ENCODE measurements around the gene ARMC2. TPM values are rescaled to one million over a fixed set of nuclear protein-coding genes. Genes with fewer than 3 reads are reported as not detected.
"Not testable (repeated sequence)": the region's sequence is repeated elsewhere in the genome, so short reads cannot be mapped to it uniquely, and the experiment has no call there.

The ARMC2 gene
- total RNA-seq, 2 experiments from 2014 or later, result 10.8 to 19.2 TPM

DNA sequence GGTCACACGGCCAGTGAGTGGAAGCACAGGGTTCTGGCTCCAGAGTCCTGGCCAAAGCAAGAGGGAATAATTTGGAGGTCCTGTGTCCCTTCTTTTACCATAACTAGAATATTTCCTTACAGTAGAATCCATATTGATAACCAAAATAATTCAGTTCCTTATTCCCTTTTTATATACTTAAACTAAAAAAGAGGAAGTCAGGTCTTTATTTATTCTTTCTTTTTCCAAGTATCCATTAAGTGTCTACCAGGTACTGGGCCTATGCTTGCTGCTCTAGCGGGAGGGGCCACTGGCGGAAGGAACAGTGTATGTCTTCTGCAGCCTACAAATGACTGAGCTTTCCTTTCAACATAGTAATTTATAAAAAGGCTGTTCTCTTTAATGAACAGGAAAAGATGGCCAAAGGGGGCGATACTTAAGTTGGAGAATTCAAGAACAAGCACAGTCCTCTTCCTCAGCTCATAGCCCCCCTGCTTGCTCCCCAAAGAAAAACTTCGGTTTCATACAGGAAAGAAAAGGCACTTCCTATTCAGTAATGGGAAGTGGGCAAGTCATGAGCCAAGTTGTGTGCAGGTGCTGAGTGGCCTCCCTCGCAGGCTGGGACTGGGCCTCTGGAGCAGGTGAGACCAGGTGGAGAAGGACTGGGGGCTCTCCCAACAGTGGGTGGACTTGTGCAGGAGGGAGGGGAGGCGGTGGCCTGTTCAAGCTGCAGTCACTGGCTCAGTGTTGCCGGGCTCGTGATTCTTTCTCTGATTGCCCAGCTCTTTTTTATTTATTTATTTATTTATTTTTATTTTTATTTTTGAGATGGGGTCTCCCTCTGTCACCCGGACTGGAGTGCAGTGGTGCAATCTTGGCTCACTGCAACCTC, 110.9 kb downstream of the ARMC2 start:
- no peaks in the 10 kb centered on the region for H3K27me3 Mint-ChIP-seq
- no peaks in the 10 kb centered on the region for H3K9me3 Mint-ChIP-seq (ENCODE audit: low read depth)
- no peak for DNase-seq
- peaks cover 1% of the 10 kb centered on the region for H3K36me3 Mint-ChIP-seq
- CTCF ChIA-PET, result no interaction called here
- no peak overlapping the region for H3K4me3 Mint-ChIP-seq
- H3K4me1 Mint-ChIP-seq, result peaks cover 25% of the 10 kb centered on the region
- ATAC-seq, result no peak
- no peak overlapping the region for H3K27ac Mint-ChIP-seq

DNA sequence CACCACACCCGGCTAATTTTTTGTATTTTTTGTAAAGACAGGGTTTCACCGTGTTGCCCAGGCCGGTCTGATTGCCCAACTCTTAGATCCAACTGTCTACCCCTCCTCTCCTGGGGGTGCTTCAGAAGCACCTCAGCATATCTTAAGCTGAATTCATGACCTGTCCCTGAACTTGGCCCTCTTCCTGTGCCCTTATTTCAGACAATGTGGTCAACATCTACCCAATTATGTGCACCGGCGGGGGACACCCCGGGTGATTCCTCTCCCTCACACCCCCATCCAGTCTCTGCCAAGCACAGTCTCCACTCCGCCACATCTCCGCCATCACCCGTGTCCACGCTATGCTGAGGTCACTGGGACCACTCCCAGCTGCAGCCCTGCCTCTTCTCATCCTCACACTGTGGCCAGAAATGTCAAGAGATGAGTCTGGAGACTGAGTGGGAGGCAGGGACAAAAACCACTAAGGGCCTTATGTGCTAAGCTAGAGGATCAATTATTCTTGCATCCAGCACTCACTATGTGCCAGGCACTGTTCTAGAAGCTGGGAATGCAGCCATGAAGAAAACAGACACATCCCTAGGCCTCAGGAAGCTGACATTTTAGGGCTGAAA, 111.9 kb downstream of the ARMC2 start:
- Mint-ChIP-seq H3K4me3 (no peak overlapping the region), H3K9me3 (ENCODE audit: low read depth) (no peaks in the 10 kb centered on the region)
- CTCF ChIA-PET, result no interaction called here

DNA sequence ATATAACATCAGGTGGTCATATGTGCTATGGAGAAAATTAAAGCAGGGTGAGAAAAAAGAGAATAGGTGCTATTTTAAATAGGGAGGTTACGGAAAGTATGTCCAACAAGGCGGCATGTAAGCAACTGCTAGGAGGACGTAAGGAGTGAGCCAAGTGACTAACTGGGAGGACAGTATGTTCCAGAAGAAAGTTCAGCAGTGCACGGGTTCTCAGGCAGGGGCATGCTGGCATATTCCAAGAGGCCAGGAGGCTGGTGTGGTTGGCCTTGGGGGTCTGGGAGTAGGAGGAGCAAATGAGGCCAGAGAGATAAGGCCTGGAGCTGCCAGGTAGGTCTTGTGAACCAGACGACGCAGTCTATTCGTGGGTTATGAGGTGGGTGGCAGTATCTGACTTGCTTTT, 112.4 kb downstream of the ARMC2 start:
- H3K27ac Mint-ChIP-seq, result no peak overlapping the region
- ATAC-seq (no peak), DNase-seq (no peak)
- H3K4me1 Mint-ChIP-seq, result peaks cover 16% of the 10 kb centered on the region
- H3K9me3 Mint-ChIP-seq (ENCODE audit: low read depth), result no peaks in the 10 kb centered on the region
- CTCF ChIA-PET, result no interaction called here
- H3K27me3 Mint-ChIP-seq, result no peaks in the 10 kb centered on the region
- H3K36me3 Mint-ChIP-seq, result no peaks in the 10 kb centered on the region
- no peak overlapping the region for H3K4me3 Mint-ChIP-seq

More for the DNA sequence above, 111.9 kb downstream of the ARMC2 start:
- Mint-ChIP-seq H3K27ac (no peak overlapping the region), H3K27me3 (no peaks in the 10 kb centered on the region), H3K36me3 (peaks cover 1% of the 10 kb centered on the region), H3K4me1 (peaks cover 21% of the 10 kb centered on the region)
- DNase-seq, result no peak
- ATAC-seq, result no peak

GRCh38 chr6:108961077-108961476, 112.9 kb downstream of the ARMC2 start:
- peaks cover 12% of the 10 kb centered on the region for H3K4me1 Mint-ChIP-seq
- H3K4me3 Mint-ChIP-seq, result no peak overlapping the region
- ATAC-seq (no peak), DNase-seq (no peak)
- no peaks in the 10 kb centered on the region for H3K36me3 Mint-ChIP-seq
- H3K9me3 Mint-ChIP-seq (ENCODE audit: low read depth), result no peaks in the 10 kb centered on the region
- H3K27me3 Mint-ChIP-seq, result no peaks in the 10 kb centered on the region
- H3K27ac Mint-ChIP-seq, result no peak overlapping the region
- CTCF ChIA-PET, result no interaction called here

DNA sequence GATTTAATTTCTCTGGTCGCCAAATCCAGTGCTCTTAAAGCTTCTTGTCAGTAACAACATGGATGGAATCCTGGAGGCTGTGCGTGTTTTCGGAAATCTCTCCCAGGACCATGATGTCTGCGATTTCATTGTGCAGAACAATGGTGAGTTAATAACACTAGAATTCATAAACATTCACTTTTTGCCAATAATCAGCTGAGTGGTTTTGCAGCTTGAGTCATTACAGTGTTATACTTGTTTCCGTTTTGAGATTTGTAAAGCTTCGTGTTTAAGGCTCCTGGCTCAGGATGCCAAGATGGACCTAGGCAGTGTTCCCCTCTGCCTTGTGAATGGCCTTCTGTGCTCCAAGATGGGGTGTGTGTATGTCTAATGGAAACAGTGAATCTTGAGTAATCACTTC, 113.8 kb downstream of the ARMC2 start:
- H3K36me3 Mint-ChIP-seq, result no peaks in the 10 kb centered on the region
- H3K4me3 Mint-ChIP-seq, result no peak overlapping the region
- DNase-seq (no peak), ATAC-seq (no peak)
- no peaks in the 10 kb centered on the region for H3K27me3 Mint-ChIP-seq
- H3K4me1 Mint-ChIP-seq, result peaks cover 19% of the 10 kb centered on the region
- CTCF ChIA-PET, result no interaction called here
- no peaks in the 10 kb centered on the region for H3K9me3 Mint-ChIP-seq (ENCODE audit: low read depth)
- no peak overlapping the region for H3K27ac Mint-ChIP-seq

DNA sequence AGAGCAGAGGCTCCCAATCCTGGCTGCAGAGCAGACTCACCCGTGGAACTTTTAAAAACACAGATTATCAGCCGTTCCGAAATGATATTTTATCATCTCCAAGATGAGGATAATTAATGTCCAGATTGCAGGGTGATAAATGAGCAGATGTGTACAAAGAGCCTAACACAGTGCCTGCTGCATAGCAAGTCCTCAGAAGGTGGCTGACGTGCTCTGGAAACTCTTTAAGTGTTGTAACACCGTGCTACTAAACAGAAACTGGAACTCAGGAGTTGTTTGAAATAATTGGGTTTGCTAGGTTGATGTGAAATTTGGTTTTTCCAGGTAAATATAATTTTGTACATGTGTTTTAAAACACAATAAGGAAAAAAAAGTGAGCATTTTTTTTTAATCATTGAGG, 118.0 kb downstream of the ARMC2 start:
- Mint-ChIP-seq H3K4me3 (no peak overlapping the region), H3K4me1 (peaks cover 19% of the 10 kb centered on the region), H3K9me3 (ENCODE audit: low read depth) (no peaks in the 10 kb centered on the region), H3K27me3 (no peaks in the 10 kb centered on the region), H3K27ac (no peak overlapping the region), H3K36me3 (no peaks in the 10 kb centered on the region)
- ATAC-seq (no peak), DNase-seq (no peak)
- CTCF ChIA-PET, result interaction anchor here (2.7 kb wide), 1 partner anchor 11 kb away, joined by 10 read pairs; no protein-coding TSS in a partner anchor

GRCh38 chr6:108966855-108967755, 118.9 kb downstream of the ARMC2 start:
- H3K4me3 Mint-ChIP-seq, result no peak overlapping the region
- peak; percentile 47 for DNase-seq
- no peak overlapping the region for H3K27ac Mint-ChIP-seq
- no peaks in the 10 kb centered on the region for H3K27me3 Mint-ChIP-seq
- CTCF ChIA-PET, result interaction anchor here (2.7 kb wide), 1 partner anchor 12 kb away, joined by 10 read pairs; no protein-coding TSS in a partner anchor
- H3K9me3 Mint-ChIP-seq (ENCODE audit: low read depth), result no peaks in the 10 kb centered on the region
- H3K36me3 Mint-ChIP-seq, result no peaks in the 10 kb centered on the region
- peaks cover 23% of the 10 kb centered on the region for H3K4me1 Mint-ChIP-seq
- peak; percentile 74 for ATAC-seq

DNA sequence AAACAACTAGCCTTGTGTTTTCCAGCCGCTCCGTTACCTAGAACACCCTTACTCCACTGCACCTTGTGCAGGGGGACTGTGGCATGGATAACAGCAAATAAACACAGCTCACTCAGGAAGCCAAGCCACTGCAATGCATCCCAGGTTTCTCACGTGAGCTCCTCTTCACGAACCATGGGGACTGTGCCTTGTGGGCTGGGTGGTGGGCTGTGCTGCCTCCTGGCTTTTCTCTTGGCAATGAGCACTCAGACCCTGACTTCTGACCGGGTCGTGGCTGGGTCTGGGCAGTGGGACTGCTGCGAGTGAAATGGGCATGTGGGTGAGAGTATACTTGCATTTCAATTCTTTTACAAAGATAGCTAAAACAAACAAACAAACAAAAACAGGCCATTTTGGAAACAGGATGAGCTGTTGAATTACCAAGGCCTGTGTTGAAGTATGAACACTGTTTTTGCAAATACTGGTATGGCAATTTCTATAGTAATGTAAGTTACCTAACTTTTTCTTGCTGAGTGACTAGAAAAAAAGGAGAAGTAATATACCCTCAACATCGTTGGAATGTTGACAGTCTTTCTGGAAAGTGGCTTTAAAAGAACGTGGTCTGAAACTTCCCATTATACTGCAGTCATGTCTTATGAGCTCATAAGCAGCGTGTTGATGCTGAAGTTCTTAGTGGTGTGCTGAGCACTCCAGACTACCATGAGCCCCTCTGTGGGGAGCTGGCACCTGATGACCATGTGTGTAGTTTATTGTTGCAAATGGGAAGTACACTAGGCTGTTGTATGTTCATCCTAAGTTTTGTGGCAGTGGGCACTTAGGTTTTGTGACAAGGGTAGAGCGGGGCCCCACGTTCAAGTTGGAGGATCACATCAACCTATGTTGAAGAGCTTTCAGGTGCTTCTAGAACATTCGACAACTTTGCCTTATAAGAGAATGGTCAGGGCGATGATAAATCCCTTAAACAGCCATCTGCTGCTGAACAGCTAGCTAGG, 120.4 kb downstream of the ARMC2 start:
- Mint-ChIP-seq H3K27me3 (no peaks in the 10 kb centered on the region), H3K36me3 (peaks cover 3% of the 10 kb centered on the region), H3K9me3 (ENCODE audit: low read depth) (peaks cover 2% of the 10 kb centered on the region), H3K4me3 (no peak overlapping the region), H3K27ac (no peak overlapping the region), H3K4me1 (peaks cover 23% of the 10 kb centered on the region)
- CTCF ChIA-PET, result interaction anchor here (0.7 to 1.4 kb wide), 5 partner anchors 12 to 51 kb away, joined by 3 to 4 read pairs (median 3); no protein-coding TSS in a partner anchor
- no peak for DNase-seq
- ATAC-seq, result no peak

GRCh38 chr6:108969776-108970175, 121.6 kb downstream of the ARMC2 start:
- Mint-ChIP-seq H3K36me3 (peaks cover 5% of the 10 kb centered on the region), H3K9me3 (ENCODE audit: low read depth) (peaks cover 2% of the 10 kb centered on the region), H3K27me3 (no peaks in the 10 kb centered on the region), H3K27ac (no peak overlapping the region), H3K4me1 (peaks cover 23% of the 10 kb centered on the region), H3K4me3 (no peak overlapping the region)
- CTCF ChIA-PET, result interaction anchor here (1.0 kb wide), 1 partner anchor 20 kb away, joined by 3 read pairs; no protein-coding TSS in a partner anchor
- DNase-seq (no peak), ATAC-seq (no peak)

- Mint-ChIP-seq H3K27ac (no peak overlapping the region), H3K4me1 (peaks cover 6% of the 10 kb centered on the region), H3K9me3 (ENCODE audit: low read depth) (peaks cover 5% of the 10 kb centered on the region), H3K4me3 (no peak overlapping the region), H3K36me3 (peaks cover 15% of the 10 kb centered on the region), H3K27me3 (no peaks in the 10 kb centered on the region)
- CTCF ChIA-PET, result no interaction called here
- DNase-seq (no peak), ATAC-seq (no peak)
These were observed 126.0 kb downstream of the ARMC2 start for GRCh38 chr6:108974201-108974600.

DNA sequence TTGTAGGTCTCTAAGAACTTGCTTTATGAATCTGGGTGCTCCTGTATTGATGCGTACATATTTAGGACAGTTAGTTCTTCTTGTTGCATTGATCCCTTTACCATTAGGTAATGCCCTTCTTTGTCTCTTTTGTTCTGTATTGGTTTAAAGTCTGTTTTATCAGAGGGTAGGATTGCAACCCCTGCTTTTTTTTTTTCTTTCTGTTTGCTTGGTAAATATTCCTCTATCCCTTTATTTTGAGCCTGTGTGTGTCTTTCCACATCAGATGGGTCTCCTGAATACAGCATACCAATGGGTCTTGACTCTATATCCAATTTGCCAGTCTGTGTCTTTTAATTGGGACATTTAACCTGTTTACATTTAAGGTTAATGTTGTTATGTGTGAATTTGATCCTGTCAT, 130.4 kb downstream of the ARMC2 start:
- ATAC-seq; H3K27ac Mint-ChIP-seq; CTCF ChIA-PET; DNase-seq; H3K4me3 Mint-ChIP-seq; H3K9me3 Mint-ChIP-seq (ENCODE audit: low read depth); H3K4me1 Mint-ChIP-seq; H3K27me3 Mint-ChIP-seq: not testable (repeated sequence)
- H3K36me3 Mint-ChIP-seq, result peaks cover 23% of the 10 kb centered on the region
